ENCODE data around the gene KRTAP10-3. TPM values are rescaled to one million over a fixed set of nuclear protein-coding genes. Genes with fewer than 3 reads are reported as not detected.
A peak's percentile ranks its signal among the peaks of the same experiment; 100 is the strongest.

Gene KRTAP10-3
- total RNA-seq, 3 donors from 2014 or later: not detected

- Histone ChIP-seq H3K9me3 (no peaks in the 10 kb centered on the region), H3K4me1 (ENCODE audit: low read depth) (no peaks in the 10 kb centered on the region), H3K4me3 (no peak overlapping the region), H3K36me3 (ENCODE audit: low read depth) (no peaks in the 10 kb centered on the region)
- TF ChIP-seq, protein P1, sequence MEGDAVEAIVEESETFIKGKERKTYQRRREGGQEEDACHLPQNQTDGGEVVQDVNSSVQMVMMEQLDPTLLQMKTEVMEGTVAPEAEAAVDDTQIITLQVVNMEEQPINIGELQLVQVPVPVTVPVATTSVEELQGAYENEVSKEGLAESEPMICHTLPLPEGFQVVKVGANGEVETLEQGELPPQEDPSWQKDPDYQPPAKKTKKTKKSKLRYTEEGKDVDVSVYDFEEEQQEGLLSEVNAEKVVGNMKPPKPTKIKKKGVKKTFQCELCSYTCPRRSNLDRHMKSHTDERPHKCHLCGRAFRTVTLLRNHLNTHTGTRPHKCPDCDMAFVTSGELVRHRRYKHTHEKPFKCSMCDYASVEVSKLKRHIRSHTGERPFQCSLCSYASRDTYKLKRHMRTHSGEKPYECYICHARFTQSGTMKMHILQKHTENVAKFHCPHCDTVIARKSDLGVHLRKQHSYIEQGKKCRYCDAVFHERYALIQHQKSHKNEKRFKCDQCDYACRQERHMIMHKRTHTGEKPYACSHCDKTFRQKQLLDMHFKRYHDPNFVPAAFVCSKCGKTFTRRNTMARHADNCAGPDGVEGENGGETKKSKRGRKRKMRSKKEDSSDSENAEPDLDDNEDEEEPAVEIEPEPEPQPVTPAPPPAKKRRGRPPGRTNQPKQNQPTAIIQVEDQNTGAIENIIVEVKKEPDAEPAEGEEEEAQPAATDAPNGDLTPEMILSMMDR (IDR thresholded peaks at IDR 0.05): no peak
- ATAC-seq (peak; percentile 18), DNase-seq (peak in 2 of 3 donors; percentile 10 to 31)
- intact Hi-C loops (cut with DNase I, micrococcal nuclease): no loop called here
These were observed 41.3 kb downstream of the KRTAP10-3 start for GRCh38 chr21:44517175-44517899.

DNA sequence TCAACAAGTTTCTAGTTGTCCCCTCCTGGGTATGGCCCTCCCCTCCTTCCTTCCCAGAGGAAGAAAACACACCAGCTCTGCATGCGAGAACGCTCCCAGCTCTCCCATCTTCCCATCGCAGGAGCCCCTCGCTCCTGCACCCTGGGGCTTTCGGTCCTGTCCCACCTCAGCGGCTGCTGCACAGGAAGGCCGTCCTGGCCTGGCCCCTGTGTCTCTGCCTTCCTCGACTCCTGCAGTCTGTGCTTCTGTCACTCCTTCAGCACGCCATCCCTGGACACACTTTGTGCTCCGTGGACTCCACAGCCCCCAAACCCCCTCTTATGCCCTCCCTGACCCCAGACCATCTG, 41.8 kb downstream of the KRTAP10-3 start:
- TF ChIP-seq, protein P1 (IDR thresholded peaks at IDR 0.05): no peak
- DNase-seq: peak in 1 of 3 donors; percentile 1
- Histone ChIP-seq H3K36me3 (ENCODE audit: low read depth) (no peaks in the 10 kb centered on the region), H3K9me3 (no peaks in the 10 kb centered on the region), H3K4me1 (ENCODE audit: low read depth) (no peaks in the 10 kb centered on the region), H3K4me3 (no peak overlapping the region)
- no peak for ATAC-seq
- intact Hi-C loops (cut with DNase I, micrococcal nuclease): no loop called here

DNA sequence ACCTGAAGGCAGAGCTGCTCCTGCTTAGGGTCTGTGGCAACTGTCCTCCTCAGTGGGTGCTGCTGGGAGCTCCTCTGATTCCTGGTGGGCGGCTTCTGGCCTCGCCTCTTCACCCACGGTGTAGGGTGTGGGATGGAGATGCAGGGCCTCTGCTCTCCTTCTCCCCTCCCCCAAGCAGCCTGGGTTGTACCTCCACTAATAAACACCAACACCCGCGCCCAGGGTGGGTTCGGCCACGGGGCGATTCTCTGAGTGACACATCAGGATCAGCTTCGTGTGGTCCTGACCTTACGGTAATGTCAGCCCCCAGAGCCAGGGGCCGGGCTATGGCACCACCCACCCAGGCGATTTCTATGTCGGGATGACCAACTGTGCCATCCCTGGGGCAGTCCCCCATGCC, 42.3 kb downstream of the KRTAP10-3 start:
- no peaks in the 10 kb centered on the region for H3K36me3 ChIP-seq (ENCODE audit: low read depth)
- no peaks in the 10 kb centered on the region for H3K9me3 ChIP-seq
- H3K4me3 ChIP-seq: no peak overlapping the region
- no peaks in the 10 kb centered on the region for H3K4me1 ChIP-seq (ENCODE audit: low read depth)
- ATAC-seq (no peak), DNase-seq (peak in 1 of 3 donors; percentile 5)
- TF ChIP-seq, protein P1 (IDR thresholded peaks at IDR 0.05): no peak
- intact Hi-C loops (cut with DNase I, micrococcal nuclease): no loop called here

GRCh38 chr21:44515359-44516165, 43.0 kb downstream of the KRTAP10-3 start:
- Histone ChIP-seq H3K4me3 (no peak overlapping the region), H3K4me1 (ENCODE audit: low read depth) (peaks cover 2% of the 10 kb centered on the region), H3K9me3 (no peaks in the 10 kb centered on the region), H3K36me3 (ENCODE audit: low read depth) (no peaks in the 10 kb centered on the region)
- DNase-seq (peak in 1 of 3 donors; percentile 13), ATAC-seq (no peak)
- TF ChIP-seq, protein P1 (IDR thresholded peaks at IDR 0.05): no peak
- intact Hi-C loops (cut with DNase I, micrococcal nuclease): no loop called here

DNA sequence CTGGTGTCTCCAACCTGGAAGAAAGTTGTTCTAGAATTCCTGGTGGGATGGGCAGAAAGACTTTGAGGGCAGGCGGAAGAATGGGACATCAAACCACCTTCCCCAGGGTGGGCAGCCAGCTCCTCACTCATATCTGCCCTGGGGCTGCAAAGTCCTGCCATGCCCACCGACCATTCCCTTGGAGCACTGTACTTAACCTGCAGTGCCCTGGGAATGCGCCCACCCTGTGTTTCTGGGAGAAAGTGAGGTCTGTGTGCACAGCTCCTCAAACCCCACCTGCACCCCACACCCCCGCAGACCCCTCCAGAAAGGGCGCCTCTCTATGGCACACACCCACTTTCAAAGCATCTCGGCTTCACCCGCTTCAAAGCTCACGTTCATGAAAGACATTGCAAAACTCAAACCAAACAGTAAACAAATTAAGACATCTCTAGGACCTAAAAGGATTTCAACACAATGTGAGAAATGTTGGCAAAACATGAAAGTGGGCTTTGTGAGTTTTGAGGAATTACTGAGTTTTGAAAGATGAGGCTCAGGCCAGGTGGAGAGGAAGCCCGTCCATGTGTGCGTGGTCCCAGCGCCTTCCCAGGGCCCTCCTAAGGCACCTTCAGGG, 43.7 kb downstream of the KRTAP10-3 start:
- Histone ChIP-seq H3K4me3 (no peak overlapping the region), H3K9me3 (no peaks in the 10 kb centered on the region), H3K4me1 (ENCODE audit: low read depth) (peaks cover 3% of the 10 kb centered on the region), H3K36me3 (ENCODE audit: low read depth) (no peaks in the 10 kb centered on the region)
- DNase-seq (peak in 1 of 3 donors; percentile 2), ATAC-seq (no peak)
- intact Hi-C loops (cut with DNase I, micrococcal nuclease): no loop called here
- TF ChIP-seq, protein P1 (IDR thresholded peaks at IDR 0.05): no peak

Data from mucosa of descending colon (tissue), 3 donors.